BE2C (cell line): Measurements from ENCODE around the gene SPOCK3.
A peak's percentile ranks its signal among the peaks of the same experiment; 100 is the strongest.
"Not testable (repeated sequence)": the region's sequence is repeated elsewhere in the genome, so short reads cannot be mapped to it uniquely, and the experiment has no call there.

Experiments used
- DNase-seq: peaks from one replicate; pipeline ENCODE4 v3.0.0-alpha.2; 2020
- H3K27me3 ChIP-seq: fragments of 250-450 bp; sonication (Bioruptor Pico); 2 replicates; pipeline ENCODE4 v1.5.1; 2020; ENCODE audit warnings: mild to moderate bottlenecking
- H3K36me3 ChIP-seq: fragments of 250-450 bp; sonication (Bioruptor Pico); 2 replicates; pipeline ENCODE4 v1.5.1; 2020; ENCODE audit warnings: mild to moderate bottlenecking
- H3K4me1 ChIP-seq: fragments of 250-450 bp; sonication (Bioruptor Pico); 2 replicates; pipeline ENCODE4 v1.5.1; 2020
- H3K4me3 ChIP-seq: 2 replicates; pipeline ENCODE4 v1.5.1; 2011; ENCODE audit warnings: low read depth, low read length
- H3K9me3 ChIP-seq: fragments of 250-450 bp; sonication (Bioruptor Pico); 2 replicates; pipeline ENCODE4 v1.5.1; 2020
- TF ChIP-seq, protein P1 (sequence below): IDR thresholded peaks from 2 replicates; pipeline ENCODE4 v1.5.1; 2012; ENCODE audit warnings: mild to moderate bottlenecking, low read depth, low read length

Gene SPOCK3

DNA sequence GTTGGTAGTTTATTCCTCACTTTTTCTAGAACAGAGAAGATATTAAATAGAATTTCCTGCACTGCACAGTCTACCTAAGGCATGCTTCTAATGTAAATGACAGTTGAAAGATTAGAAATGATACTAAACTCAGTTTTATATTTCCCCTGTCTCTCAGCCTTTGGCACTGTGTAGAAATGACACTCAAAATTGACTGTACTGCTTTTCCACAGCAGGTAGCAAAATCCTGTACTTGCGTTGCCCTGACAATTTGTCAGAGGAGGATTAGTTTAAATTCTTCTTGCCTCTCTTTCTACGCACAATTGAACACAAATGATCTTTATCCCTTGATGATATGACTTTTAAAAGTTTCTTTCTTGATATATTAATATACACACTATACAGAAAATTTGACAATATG lies 347.6 kb downstream of the SPOCK3 start:
- H3K36me3 ChIP-seq = no peaks in the 10 kb centered on the region; the same call in 1 of the 2 replicates
- H3K9me3 ChIP-seq = no peaks in the 10 kb centered on the region
- DNase-seq = no peak
- H3K4me1 ChIP-seq = peaks cover 8% of the 10 kb centered on the region
- TF ChIP-seq, protein P1, sequence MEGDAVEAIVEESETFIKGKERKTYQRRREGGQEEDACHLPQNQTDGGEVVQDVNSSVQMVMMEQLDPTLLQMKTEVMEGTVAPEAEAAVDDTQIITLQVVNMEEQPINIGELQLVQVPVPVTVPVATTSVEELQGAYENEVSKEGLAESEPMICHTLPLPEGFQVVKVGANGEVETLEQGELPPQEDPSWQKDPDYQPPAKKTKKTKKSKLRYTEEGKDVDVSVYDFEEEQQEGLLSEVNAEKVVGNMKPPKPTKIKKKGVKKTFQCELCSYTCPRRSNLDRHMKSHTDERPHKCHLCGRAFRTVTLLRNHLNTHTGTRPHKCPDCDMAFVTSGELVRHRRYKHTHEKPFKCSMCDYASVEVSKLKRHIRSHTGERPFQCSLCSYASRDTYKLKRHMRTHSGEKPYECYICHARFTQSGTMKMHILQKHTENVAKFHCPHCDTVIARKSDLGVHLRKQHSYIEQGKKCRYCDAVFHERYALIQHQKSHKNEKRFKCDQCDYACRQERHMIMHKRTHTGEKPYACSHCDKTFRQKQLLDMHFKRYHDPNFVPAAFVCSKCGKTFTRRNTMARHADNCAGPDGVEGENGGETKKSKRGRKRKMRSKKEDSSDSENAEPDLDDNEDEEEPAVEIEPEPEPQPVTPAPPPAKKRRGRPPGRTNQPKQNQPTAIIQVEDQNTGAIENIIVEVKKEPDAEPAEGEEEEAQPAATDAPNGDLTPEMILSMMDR = no peak
- H3K4me3 ChIP-seq = no peak overlapping the region
- H3K27me3 ChIP-seq = no peaks in the 10 kb centered on the region

DNA sequence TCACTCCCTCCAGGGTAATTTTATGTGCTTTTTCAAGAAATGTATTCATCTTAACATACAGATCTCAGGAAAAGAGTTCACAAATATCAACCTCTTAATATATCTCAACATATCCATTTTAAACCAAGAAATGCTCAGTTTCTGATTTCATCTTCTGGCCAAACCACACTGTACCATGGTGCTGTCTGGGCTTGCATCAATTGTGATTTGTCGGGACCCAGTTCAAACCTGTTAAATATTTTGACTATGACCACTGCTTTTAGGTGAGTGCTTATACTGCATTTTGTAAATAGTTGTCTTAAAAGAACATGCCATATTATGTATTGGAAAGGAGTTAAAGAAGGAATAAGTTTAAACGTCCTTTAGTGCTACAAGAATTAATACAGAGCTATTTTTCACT lies 352.1 kb downstream of the SPOCK3 start:
- TF ChIP-seq, protein P1 = no peak
- H3K4me1 ChIP-seq = no peaks in the 10 kb centered on the region
- no peak overlapping the region for H3K4me3 ChIP-seq
- H3K9me3 ChIP-seq = no peaks in the 10 kb centered on the region
- DNase-seq = no peak
- no peaks in the 10 kb centered on the region for H3K36me3 ChIP-seq
- H3K27me3 ChIP-seq = no peaks in the 10 kb centered on the region

DNA sequence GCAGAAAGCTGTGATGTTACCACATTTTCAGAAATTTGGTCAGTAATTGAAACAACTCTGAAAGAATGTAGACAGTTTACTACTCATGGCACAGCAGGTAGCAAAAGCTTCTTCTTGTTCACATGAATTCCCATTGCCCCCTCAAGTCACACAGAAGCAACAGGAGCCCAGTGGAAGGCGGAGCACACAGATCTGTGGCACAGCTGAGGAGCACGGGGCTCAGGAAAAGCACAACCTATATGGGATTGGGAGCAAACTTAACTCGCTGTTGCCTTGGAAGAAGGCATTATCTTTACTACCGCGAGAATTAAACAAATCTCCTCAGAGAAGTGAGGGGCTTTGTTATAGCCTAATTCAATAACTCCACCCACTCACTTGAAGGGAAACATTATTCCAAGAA lies 358.5 kb downstream of the SPOCK3 start:
- Histone ChIP-seq H3K36me3 (no peaks in the 10 kb centered on the region), H3K27me3 (no peaks in the 10 kb centered on the region), H3K9me3 (no peaks in the 10 kb centered on the region), H3K4me1 (no peaks in the 10 kb centered on the region), H3K4me3 (no peak overlapping the region)
- TF ChIP-seq, protein P1 = no peak
- DNase-seq = no peak

DNA sequence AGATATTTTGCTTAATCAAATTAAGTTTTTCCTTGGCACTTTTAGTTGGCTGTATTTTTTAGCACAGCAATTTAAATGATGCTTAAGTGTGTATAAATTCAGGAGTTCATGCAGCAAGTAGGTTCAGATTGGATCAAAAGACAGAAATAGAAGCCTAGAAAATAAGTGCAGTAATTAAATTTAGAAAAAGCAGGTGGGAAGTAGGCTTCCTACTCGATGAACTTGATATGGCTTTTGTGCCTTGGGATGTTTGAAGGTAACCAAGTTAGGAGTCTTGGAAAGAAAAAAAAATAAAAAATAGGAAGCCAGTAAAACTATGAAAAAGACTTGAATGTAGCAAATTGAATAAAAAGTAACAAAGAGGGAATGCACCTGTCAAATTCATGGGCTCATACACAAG lies 372.3 kb downstream of the SPOCK3 start:
- H3K4me3 ChIP-seq = no peak overlapping the region
- no peaks in the 10 kb centered on the region for H3K36me3 ChIP-seq
- H3K4me1 ChIP-seq = no peaks in the 10 kb centered on the region
- H3K27me3 ChIP-seq = no peaks in the 10 kb centered on the region
- TF ChIP-seq, protein P1 = no peak
- no peak for DNase-seq
- H3K9me3 ChIP-seq = no peaks in the 10 kb centered on the region; the same call in 1 of the 2 replicates

DNA sequence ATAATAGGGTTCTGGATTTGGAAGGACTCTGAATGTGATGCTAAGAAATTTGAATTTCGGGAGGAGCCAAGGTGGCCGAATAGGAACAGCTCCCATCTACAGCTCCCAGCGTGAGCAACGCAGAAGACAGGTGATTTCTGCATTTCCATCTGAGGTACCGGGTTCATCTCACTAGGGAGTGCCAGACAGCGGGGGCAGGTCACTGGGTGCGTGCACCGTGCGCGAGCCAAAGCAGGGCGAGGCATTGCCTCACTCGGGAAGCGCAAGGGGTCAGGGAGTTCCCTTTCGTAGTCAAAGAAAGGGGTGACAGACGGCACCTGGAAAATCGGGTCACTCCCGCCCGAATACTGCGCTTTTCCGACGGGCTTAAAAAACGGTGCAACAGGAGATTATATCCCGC lies 383.9 kb downstream of the SPOCK3 start:
- H3K4me3 ChIP-seq, DNase-seq, H3K4me1 ChIP-seq, H3K9me3 ChIP-seq, H3K27me3 ChIP-seq, H3K36me3 ChIP-seq: not testable (repeated sequence)

DNA sequence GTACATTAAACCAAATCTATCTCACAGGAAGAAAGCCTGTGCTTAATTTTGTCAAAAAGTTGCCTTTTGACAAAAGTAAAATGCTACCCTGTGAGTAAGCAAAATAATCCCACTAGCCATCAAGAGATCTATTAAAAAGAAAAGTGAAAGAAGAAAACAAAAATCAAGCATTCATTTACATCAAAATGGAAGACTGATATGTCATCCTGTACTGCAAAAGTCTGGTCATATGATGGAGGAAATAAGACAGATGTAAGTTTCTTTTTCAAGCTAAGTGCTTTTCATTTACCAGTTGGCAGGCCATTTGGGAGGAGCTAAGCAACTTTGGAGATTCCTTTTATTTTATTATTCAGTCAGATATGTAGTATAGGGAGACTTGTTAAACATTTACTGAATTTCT lies 387.4 kb downstream of the SPOCK3 start:
- DNase-seq = no peak
- TF ChIP-seq, protein P1 = no peak
- H3K27me3 ChIP-seq = no peaks in the 10 kb centered on the region
- H3K4me1 ChIP-seq = no peaks in the 10 kb centered on the region
- no peaks in the 10 kb centered on the region; the same call in none of the 2 replicates for H3K9me3 ChIP-seq
- no peak overlapping the region for H3K4me3 ChIP-seq
- no peaks in the 10 kb centered on the region for H3K36me3 ChIP-seq

DNA sequence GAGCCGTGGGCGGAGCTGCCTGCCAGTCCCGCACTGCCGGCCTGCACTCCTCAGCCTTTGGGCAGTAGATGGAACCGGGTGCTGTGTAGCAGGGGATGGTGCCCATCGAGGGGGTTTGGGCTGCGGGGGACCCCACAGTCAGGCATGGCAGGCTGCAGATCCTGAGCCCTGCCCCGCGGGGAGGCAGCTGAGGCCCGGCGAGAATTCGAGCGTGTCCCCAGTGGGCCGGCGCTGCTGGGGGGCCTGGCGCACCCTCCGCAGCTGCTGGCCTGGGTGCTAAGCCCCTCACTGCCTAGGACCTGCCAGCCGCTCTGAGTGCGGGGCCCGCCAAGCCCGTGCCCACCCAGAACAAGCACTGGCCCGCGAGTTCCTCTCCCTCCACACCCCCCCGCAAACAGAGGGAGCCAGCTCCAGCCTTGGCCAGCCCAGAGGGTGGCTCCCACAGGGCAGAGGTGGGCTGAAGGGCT lies 391.5 kb downstream of the SPOCK3 start:
- H3K4me1 ChIP-seq = no peaks in the 10 kb centered on the region

More for the DNA sequence above, 391.5 kb downstream of the SPOCK3 start:
- no peaks in the 10 kb centered on the region; the same call in none of the 2 replicates for H3K9me3 ChIP-seq
- TF ChIP-seq, protein P1 = no peak
- H3K36me3 ChIP-seq = no peaks in the 10 kb centered on the region
- peak; percentile 6 for DNase-seq
- no peak overlapping the region for H3K4me3 ChIP-seq
- no peaks in the 10 kb centered on the region for H3K27me3 ChIP-seq
